Stimulated activated CD8-positive, alpha-beta memory T cell treated with anti-CD3 and anti-CD28 coated beads, Interleukin-4, amount 100 ng/mL, for 4 hours (primary cell): ENCODE data around the gene UBE2E2.
"Not testable (repeated sequence)": the region's sequence is repeated elsewhere in the genome, so short reads cannot be mapped to it uniquely, and the experiment has no call there.

Source experiments
- DNase-seq, 2 donors: peaks; one replicate each; pipeline ENCODE4 v3.0.0-alpha.2; 2020; ENCODE audit warnings: low read depth in 2 of 2, low spot score in 1 of 2

UBE2E2 gene

DNA sequence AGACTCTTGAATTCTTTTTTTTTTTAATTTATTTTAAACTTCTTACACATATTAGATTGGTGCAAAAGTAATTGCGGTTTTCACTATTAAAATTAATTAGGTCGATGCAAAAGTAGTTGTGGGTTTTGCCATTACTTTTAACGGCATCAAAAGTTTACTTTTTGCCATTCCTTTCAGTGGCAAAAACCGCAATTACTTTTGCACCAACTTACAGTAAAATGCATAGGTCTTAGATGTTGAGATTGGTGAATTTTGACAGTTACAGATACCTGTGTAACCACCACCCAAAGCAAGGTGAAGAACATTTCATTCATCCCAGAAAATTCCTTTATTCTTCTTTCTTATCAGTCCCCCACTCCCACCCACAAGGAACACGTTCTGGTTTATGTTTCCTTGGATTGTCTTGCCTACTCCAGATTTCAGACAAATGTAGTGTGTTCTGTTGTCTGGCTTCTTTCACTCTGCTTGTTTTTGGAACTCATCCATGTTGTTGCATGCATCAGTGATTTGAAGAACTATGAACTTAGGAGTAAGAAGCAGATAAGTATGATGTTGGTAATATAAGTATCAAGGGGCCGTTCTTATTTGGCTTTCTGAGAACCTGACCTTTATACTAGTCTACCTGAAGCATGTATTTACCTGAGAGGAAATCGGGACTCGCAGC, 404.2 kb downstream of the UBE2E2 start:
- no peak for DNase-seq

DNA sequence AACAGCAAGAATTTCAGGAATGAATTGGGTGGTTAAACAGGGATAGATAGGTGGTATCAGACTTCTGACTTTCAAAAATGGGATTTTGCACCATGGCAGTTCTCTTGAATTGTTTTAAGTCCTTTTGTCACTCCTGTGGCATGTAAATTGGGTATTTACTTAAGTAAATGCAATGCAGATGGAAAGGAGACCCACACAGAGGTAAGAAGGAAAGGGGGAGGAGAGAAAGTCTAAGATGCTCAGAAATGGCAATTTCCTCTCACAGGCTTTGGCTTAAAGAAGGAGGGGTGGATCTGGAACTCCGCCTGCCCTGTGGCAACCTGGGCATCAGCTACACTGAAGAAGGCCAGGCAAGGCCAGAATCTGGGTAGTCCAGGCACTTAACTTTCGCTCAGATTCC, 405.5 kb downstream of the UBE2E2 start:
- no peak for DNase-seq

DNA sequence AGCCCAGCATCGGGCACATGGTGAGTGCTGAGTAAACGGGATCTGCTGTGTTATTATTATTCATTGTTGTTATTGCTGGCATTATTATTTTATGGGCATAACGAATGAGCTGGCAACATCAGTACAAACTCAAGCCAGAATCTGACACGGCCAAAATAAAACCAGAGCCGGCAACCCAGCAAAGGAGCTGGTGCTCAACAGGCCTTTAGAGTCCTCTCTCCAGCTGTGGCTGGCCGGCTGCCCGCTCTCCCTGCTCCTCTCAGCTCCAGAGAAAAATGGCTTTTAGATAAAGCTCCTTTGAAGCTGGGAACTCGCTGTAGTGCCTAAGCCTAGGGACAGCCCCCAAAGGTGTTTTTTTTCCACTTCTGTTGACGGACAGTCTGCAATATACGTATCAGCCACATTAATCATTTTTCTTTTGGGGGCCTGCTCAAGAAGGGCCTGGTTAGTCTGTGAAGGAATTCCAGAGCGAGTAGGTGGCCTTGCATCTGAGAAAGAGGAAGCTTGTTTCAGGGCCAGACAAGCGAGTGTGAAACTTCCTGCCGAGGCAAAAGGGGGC, 408.7 kb downstream of the UBE2E2 start:
- DNase-seq: no peak

DNA sequence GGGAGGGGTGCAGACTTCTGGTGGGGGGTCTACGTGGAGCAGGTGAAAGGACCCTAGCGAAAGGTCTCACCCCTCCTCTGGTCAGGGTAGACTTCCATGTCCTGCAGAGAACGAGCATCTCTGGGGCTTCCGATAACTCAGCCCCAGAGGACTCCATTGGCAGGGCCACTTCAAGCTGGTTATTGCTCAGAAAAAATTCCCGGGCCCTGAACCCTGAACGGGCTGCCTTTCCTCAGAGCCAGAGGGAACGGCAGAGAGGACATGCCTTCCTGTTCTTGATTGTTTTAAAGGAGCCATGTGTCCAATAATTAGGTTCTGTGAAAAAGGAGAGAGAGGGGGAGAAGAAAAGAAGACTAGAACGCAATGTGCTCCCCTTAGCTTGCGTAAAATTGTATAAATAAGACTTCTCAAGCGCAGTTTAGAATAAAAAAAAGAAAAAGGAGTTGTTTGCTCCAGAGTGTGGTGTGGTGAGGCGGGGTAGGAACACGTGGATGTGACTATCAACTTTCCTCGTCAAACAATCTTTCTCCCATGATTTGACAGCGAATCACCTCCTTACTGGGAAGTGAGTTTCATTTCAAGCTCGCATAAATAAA, 409.3 kb downstream of the UBE2E2 start:
- DNase-seq: no peak

DNA sequence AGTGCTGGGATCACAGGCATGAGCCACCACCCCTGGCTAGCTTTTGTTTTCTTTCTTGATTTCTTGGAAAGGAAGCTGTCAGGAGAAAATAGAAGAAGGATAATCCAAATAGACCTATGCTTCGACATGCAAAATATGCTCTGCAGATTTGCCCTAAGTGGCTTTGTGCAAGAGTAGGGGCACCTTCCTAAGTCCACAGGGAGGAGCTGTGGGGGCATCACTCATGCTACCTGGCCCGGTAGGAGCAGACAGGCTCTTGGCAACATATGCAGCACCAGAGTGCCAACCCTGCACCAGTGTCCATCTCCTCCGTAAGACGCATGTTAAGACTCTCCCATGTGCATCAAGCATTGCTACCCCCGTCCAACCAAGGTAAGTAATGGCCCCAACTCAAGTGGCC, 411.9 kb downstream of the UBE2E2 start:
- DNase-seq: no peak

DNA sequence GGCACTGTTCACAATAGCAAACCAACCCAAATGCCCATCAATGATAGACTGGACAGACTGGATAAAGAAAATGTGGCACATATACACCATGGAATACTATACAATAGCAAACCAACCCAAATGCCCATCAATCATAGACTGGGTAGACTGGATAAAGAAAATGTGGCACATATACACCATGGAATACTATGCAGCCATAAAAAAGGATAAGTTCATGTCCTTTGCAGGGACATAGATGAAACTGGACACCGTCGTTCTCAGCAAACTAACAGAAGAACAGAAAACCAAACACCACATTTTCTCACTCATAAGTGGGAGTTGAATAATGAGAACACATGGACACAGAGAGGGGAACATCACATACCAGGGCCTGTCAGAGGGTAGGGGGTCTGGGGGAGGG, 415.3 kb downstream of the UBE2E2 start:
- DNase-seq: not testable (repeated sequence)

DNA sequence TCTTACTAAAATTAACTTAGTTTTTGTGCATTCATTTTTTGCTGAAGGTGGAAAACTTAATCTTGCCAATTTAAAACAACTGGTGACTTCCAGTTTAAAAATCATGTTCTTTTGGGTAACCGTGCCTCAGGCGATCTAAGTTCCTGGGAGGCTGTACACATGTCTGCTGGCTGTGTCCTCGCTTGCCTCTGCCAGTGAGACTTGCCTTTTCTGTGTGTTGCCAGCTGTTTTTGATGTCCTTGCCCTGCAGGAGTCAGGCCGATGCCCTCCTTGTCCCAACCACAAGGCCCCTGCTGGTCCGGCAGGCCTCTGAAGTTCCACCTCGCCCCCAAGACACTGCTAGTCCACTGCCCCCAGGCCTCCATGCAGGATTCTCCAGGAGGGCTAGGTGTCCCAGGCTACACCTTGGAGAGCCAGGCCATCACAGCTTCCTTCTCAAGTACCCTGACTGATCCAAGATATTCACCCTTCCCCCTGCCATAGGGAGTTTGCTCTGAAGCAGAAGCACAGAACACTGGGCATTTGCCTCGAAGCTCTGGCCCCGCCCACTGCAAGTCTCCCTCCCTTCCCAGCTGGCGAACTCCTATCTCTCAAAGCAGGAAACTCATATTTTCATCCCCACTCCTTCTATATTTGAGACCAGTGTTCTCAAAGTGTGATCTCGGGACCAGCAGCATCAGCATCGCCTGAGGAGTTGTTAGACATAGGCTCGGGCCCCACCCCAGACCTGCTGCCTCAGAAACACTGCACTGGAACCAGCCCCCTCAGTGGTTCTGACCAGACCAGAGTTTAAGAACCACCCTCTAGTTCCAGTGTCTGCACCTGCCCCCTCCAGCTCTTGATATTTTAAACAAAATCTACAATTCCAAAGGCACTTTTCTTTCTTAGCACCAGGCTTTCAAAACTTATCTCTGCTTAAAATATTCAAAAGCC, 416.8 kb downstream of the UBE2E2 start:
- no peak for DNase-seq

DNA sequence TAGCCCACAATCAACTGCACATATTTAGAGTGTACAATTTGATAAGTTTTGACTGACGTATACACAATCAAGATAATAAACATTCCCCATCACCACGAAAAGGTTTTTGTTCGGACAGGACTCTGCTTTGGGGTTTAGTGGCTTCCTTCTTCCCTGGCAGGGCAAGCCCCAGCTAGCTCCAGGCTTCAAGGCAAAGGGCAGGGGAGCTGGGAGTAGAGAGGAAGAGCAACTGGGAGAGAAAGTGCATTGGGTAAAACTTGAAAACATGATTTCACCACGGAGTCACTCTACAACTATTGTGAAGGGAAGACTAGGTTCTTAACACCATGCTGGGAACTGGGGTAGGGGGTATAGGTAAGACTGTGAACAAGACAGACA, 417.5 kb downstream of the UBE2E2 start:
- no peak for DNase-seq

DNA sequence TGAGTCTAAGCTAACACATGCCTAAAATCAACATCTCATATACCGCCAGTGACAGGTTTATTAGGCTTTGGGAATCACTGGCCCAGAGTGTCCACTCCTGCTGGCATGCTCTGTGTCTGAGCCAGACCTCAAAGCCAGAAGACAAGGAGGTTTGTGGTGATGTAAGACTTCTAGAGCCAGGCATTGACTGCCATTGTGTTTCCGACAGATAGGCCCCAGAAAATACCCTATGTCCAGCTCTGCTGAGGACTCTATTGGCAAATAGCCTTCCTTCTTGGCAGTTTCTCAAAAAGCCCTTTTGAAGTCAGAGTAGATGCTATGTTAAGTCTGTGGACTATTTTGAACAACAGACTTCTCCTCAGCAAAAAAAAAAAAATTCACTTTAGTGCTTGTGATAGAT, 420.7 kb downstream of the UBE2E2 start:
- DNase-seq: no peak

DNA sequence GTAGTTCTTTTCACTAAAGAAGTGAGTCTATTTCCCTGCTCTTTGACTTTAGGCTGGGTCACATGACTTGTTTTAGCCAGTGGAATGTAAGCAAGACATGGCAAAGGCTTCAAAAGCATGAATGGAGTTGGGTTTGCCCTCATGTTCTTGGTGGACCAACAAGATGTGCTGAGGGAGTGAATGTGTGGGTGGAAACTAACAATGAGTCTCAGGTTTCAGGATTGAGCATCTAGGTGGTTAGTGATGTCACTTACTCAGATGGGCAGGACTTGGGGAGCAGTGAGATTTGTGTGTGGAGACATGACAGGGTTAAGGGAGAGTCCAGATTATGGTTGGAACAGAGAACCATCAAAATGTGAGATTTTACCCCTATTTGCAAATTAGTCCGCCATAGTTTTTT, 421.2 kb downstream of the UBE2E2 start:
- no peak for DNase-seq

DNA sequence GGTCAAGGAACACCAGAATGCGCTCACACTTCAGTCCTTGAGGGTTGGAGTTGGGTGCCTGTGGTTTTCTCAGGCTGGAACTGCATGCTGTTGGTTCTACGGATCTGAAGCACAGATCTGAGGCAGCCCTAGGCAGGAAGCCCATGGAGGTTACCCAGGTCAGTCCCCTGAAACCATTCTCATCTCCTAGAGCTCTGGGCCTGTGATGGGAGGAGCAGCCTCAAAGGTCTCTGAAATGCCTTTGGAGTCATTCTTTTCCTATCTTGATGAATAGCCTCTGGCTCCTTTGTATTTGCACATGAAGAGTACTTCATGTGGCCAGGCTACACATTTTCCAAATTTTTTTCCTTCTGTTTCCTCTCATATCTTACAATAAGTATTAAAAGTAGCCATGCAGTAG, 423.3 kb downstream of the UBE2E2 start:
- DNase-seq: no peak

DNA sequence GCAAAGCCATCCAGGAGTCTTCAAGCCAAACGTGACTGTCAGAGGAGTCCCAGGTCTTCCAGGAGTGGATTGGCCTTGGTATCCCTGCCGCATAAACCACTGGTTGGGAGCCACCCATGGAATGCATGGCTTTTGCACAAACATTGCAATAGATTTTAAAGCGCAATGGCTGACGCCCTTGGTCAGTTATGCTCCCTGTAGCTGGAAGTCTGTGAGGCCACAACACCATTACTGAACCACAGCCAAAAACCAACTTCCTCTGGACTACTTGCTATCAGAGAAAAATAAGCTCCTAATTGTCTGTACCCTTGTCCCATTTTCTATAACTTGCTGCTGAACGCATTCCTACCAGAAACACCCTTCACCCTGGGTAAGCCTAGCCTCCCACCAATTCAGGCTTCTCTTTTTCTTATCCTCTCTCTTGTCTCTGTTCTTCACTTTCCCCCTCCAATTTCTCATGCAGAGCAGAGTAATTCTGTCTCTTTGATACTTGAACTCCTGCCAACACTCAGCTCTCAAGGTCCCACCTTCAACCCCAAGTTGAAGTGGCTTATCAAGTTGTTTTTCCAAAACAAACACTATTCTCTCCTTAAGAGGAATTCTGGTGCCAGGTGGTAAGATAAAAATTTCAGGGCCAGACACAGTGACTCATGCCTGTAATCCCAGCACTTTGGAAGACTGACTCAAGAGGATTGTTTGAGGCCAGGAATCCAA, 426.2 kb downstream of the UBE2E2 start:
- no peak for DNase-seq

DNA sequence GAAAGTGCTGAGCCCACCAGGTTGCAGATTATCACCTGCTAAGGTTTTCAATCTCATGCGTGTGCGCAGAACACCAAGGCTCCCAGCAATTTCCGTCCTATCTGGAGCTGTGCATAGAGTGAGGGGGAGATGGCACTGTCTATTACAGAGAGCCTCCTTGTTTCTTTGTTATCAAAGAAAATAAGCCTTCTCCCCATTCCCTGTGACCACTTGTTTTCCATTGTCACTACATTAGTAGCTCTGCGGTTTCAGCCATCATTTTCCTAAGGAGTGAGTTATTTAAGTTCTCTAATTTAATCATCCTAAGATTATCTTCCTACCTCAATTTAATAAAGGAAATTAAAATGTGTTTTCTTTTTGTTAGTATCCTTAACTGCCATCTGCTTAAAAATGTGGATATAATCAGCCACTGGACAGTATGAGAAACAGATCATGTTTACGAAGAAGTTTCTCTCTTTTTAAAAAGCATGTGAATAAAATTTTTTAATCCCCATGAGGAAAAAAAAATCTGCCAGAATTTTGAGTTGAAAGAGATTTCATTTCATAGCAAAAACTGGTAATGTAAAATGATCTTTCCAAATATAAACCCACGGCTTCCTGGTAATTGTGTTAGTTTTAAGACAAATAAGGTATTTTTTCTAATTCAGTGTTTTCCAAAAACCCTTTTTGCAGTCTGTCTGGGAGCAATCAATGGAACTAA, 430.3 kb downstream of the UBE2E2 start:
- DNase-seq: no peak

DNA sequence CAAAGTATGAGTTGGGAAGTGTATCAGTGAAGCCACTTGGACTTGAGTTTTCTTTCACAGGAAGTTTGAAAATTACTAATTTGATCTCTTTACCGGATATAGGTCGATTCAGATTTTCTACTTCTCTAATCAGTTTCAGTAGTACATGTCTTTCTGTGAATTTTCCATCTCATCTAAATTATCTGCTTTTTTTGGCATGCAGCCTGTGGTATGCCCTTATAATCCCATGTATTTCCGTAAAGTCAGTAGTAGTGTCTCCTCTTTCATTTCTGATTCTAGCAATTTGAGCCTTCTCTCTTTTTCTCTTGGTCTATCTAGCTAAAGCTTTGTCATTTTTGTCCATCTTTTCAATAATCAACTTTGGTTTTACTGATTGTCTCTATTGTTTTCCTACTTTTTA, 434.2 kb downstream of the UBE2E2 start:
- DNase-seq: no peak

DNA sequence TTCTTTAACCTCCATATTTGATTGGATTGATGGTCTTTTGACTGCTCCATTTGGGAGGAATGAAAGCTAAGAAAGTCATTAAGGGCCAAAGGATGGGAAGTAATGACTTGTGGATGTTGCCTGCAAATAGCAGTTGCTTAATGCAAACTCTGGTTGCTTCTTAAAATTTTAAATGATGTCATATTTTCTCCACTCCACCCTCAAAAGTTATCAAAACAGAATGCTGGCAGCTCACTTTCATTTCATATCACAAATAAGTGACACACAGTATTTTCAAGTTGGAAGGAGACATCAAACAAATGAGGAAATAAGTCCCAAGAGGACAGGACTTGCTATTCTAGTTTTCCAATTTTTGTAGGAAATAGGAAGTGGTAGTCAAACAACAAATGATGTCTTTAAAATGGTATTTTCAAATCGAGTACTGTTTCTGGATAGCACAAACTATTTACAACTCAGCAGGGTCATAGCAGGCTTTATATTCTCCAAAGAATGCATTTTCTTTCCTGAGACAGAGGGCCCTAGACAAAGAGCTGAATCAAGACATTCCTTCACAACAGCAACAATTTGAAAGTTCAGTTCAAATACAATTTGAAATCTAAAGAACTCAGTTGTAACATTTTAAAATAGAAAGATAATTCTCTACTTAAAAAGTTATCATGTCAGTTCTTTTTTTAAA, 437.5 kb downstream of the UBE2E2 start:
- DNase-seq: no peak
